HG03108 (cell line): ENCODE results near the gene ZSWIM7.
"Not testable (repeated sequence)": the region's sequence is repeated elsewhere in the genome, so short reads cannot be mapped to it uniquely, and the experiment has no call there.

Experiments used
- ATAC-seq: cut with Tn5 transposase; IDR thresholded peaks from one replicate; pipeline ENCODE4 v1.9.1; 2021; ENCODE audit warnings: moderate library complexity; ENCODE audit not compliant: unreplicated experiment

Gene ZSWIM7

GRCh38 chr17:15958484-15958854, 41.0 kb downstream of the ZSWIM7 start:
- ATAC-seq = no peak

DNA sequence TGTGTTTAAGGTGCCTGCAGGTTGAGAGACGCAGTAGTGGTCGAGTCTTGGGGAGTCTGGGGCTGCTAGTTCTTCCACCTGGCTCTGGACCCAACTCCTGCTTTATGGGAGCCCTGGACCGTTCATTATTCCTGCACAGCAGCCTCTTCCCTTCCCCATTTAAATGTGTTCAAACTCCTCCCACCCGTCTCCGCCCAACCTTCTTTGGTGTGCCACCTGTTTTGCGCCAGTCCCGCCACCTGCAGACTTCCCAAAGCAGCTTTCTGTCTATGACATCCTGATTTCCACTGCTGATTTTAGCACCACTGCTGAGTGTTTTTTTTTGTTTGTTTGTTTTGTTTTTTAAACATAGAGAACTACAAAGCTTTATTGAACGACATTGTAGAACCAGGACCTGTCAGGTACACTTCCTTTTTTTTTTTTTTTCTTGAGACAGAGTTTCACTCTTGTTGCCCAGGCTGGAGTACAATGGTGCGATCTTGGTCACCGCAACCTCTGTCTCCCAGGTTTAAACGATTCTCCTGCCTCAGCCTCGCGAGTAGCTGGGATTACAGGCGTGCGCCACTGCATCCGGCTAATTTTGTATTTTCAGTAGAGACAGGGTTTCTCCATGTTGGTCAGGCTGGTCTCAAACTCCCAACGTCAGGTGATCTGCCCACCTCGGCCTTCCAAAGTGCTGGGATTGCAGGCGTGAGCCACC, 41.7 kb downstream of the ZSWIM7 start:
- ATAC-seq = no peak

GRCh38 chr17:15957206-15957605, 42.3 kb downstream of the ZSWIM7 start:
- no peak for ATAC-seq

GRCh38 chr17:15955793-15956541, 43.5 kb downstream of the ZSWIM7 start:
- no peak for ATAC-seq

GRCh38 chr17:15954222-15954621, 45.3 kb downstream of the ZSWIM7 start:
- ATAC-seq = no peak

DNA sequence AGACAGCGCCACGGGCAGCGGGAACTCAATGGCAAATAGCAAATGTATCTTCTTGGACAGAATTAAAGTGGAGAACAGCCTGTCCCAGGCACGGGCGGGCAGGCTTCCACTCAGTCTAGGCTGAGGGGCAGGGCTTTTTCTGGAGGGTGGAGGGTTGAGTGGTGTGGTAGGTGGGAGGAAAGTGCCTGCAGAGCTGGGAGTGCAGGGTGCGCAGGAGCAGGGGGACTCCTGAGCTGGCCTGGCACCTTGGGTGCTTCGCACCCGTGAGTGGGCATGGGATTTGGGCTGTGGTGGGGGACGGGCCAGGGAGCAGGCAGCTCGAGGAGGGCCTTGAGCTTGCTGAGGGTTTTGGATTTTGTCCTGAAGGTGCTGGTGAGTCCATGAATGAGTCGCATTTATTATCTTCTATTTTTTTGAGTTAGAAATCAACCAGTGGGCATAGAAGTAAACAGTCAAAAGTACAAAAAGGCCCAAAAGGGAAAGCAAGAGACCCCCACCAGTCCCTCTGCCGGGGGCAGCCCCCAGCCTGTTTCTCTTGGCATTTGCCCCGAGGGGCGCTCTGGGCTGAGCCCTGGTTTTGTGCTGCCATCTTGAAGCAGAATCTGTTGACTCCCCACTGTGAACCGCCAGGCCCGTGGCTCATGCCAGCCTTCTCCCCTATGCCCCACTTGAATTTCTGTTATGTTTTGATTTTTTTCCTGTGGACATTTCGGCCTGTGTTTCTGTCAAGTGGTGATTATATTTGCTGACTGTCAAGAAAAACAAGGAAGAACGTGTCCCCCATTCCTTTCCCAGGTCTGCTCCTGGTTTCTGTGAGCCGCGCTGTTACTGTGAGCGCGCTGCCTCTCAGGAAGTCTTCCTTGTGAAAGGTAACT, 46.4 kb downstream of the ZSWIM7 start:
- ATAC-seq = no peak

DNA sequence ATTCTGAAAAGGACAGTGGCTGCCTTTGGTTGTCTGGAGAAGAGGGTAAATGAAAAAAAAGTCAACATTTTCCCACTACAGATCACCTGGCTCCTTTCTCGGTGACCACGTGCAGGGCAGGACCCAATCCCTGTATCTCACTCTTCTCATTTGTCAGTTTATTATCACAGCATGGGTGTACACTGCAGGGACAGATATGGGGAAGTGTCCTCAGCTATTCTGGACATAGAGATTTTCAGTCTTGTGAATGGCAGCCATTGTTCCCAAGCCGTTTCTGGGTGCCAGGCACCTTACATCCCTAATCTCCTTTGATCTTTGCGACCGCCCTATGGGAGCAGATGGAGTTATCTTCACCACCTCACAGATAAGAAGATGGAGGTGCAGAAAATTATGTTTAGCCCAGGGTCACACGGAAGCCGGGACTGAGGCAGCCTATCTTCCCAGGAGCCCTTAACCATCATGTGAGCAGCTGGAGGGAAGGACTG, 47.4 kb downstream of the ZSWIM7 start:
- no peak for ATAC-seq

DNA sequence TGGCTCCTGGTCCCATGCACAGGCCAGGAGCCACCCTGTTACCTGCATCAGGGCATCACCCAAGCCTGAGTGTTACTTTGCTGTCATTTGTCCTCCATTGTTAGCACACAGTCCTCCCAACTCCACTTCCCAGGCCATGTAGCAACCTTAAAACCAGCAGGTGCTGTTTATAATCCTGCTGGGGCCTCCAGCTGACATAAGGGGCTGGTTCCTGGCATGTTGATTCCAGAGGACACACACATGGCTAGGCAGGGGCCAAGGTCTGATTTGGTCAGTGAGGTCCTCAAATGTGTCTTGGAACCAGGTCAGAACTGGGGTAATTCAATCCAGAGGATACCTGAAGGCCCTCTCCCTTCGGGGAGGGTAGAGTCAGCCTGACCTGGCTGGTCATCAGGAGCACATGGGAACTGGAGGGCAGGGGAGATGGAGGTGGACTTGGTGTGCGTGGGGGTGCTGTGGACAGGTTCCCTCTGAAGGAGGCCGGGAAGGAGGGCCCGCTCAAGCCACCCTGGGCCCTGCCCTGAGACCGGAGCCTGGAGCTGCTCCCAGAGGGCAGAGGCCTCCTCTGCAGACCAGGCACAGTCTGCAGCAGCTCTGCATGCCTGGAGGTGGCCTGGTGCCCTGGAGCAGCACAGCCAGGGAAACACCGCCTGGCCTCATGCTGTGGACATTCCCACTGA, 48.0 kb downstream of the ZSWIM7 start:
- ATAC-seq = no peak

- ATAC-seq = no peak
These were observed 51.3 kb downstream of the ZSWIM7 start for GRCh38 chr17:15947976-15948752.

DNA sequence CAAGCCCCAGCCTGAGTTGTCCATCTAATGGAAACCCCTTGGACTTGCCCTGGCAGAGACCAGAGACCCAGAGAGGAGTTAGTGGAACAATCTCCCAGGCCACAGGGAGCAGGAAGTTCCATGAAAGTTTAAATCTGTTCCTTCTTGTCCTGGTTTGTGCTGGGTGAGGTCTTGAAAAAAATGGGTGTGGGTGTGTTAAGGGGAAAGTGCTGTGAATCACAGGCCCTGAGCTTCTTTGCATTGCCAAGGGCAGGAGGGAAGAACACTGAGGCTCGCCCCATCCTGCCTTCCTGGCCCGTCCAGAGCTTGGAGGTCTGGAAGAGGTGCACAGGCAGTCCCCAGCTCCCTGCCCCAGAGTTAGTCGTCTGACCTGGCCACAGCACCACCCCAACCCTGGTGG, 52.2 kb downstream of the ZSWIM7 start:
- no peak for ATAC-seq

- ATAC-seq = no peak
These were observed 52.8 kb downstream of the ZSWIM7 start for GRCh38 chr17:15946611-15947120.

DNA sequence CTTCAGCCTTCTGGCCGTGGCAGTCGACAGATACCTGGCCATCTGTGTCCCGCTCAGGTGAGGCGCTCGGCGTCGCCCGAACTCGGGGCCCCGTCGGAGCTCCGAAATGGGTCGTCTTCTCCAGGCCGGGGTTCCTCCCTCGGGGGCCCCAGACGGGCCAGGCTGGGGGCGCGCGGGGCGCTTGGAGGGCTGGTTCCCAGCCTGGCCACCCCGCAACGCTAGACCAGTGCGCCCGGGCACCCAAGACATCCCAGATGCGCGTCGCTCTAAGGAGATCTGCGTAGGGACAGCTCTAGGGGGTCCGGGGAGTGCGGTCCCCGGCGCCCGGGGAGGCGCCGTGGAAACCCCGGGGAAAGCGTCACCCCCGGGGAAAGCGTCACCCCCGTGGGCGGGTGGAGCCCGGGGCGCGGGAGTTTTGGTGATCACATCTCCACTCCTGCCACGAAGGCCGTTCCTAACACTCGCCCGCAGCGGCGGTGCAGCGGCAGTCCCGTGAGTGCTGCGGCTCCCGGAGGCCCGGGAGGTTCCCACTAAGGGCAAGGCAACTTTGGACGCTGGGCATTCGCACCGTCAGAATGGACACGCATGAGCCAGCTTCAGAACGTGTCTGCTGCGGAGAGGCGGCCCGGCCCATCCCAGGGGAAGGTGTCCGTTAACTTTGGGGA, 53.8 kb downstream of the ZSWIM7 start:
- ATAC-seq = no peak

DNA sequence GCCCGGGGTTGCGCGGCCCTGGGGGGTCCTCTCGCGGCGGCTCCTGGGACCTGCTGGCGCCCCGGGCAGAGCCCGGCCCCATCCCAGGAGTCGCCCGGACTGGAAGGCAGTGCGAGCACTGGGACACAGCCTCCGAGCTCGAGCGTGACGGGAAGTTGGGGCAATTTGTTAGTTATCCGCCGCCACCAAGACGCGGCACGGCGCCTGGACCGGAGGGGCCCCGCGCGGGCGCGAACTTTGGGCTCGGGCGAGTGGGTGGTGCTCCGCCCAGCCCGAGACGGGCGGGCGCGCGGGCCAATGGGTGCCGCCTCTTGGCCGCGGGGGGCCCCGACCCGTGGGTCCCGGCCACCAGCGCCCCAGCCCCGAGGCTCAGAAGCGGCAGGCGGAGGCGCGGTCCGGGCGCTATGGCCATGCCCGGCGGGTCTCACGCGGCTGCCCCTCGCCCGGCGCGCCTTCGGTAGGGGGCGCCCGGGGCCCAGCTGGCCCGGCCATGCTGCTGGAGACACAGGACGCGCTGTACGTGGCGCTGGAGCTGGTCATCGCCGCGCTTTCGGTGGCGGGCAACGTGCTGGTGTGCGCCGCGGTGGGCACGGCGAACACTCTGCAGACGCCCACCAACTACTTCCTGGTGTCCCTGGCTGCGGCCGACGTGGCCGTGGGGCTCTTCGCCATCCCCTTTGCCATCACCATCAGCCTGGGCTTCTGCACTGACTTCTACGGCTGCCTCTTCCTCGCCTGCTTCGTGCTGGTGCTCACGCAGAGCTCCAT, 54.6 kb downstream of the ZSWIM7 start, which contains the start of gene ADORA2B:
Gene ADORA2B (plus strand): TSS at position 372 of the 768 bp plus-strand sequence. CDS start 119 bp downstream, at position 491.
- peak; percentile 66 for ATAC-seq

DNA sequence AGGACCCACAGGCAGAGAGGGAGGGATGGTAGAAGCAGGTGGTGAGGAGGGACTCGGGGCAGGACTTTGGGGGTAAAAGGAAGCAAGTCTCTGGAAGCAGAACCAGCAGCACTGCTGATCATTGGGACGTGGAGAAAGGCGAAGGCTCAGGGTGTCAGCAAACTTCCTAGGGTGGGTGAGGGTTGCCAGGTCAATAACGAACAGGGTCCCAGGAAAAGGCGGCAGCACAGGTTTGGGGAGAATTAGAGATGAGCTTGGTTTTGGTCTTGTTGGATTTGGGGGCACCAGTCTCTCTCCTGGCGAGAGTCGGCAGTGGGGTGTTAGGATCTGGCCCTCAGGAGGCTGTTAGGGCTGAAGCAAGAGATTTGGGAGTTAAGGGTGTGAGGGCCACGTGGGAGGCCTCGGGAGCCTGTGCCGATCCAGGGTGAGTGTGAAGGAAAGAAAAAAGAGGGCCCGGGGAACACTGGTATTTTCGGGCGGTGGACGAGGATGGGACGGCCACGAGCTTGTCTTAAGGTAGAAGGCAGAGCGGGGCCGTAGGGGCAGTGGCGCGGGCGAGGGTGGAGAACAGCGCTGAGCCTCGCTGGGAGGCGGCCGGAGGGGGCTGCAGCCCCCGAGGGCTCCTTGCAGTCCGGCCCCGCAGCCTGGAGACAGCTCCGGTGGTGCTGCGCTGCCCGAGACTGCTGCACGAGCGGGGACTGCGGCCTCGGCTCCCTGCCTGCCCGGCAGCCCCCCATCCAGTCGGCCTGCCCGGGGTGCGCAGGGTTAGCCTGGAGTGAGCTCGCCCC, 55.3 kb downstream of the ZSWIM7 start:
- no peak for ATAC-seq

- no peak for ATAC-seq
These were observed 57.2 kb downstream of the ZSWIM7 start for GRCh38 chr17:15942207-15942833.

DNA sequence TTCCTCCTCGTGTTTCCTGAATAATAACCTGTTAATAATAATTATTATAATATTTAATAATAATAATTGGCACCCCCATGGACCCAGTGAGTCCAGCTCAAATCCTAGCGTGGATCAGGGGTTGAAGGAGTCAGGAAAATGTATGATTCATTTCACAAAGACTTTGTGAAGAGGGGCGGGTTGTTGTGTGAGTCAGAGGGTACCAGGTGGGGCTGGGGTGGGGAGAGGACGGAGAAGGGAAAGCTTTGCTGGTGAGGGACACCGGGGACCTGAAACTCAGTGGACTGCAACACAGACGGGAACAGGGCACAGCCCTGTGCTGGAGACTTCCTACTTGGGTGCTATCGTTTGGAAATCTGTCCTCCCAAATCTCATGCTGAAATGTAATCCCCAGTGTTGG, 57.7 kb downstream of the ZSWIM7 start:
- ATAC-seq = no peak

GRCh38 chr17:15936481-15936880, 63.0 kb downstream of the ZSWIM7 start:
- not testable (repeated sequence) for ATAC-seq
